Panc1 (cell line): ENCODE measurements around the gene EHMT2. TPM values are rescaled to one million over a fixed set of nuclear protein-coding genes. Genes with fewer than 3 reads are reported as not detected.

Experiments
- ATAC-seq: fragments of 200-7000 bp; cut with Tn5 transposase; 2 replicates; pipeline ENCODE4 v1.9.1; 2020; ENCODE audit warnings: mild to moderate bottlenecking, moderate library complexity
- BruUV-seq: library from RNA; stranded (reverse); fragments of 400-500 nt; replicated peaks from 2 replicates; lab custom pipeline; 2021; lab: Mats Ljungman, UMichigan
- CTCF ChIA-PET: fragments of 300-600 bp; sonication (Branson Sonifier 250); formaldehyde crosslinking; loops from one replicate; lab custom pipeline; 2022; ENCODE audit warnings: antibody characterized with exemption; lab: Charles Lee
- POLR2A ChIA-PET: fragments of 300-600 bp; sonication (Branson Sonifier 250); formaldehyde crosslinking; loops from one replicate; lab custom pipeline; 2022; ENCODE audit warnings: antibody characterized with exemption; lab: Charles Lee
- DNase-seq: peaks from one replicate; pipeline ENCODE4 v3.0.0-alpha.2; 2010; ENCODE audit warnings: low read depth, low spot score
- H3K27ac ChIP-seq: 2 replicates; pipeline ENCODE4 v1.5.1; 2011; ENCODE audit warnings: mild to moderate bottlenecking, low read length, inconsistent platforms
- H3K27me3 ChIP-seq: fragments of 200-500 bp; sonication (Bioruptor generic); 2 replicates; pipeline ENCODE4 v1.6.0; 2014; ENCODE audit warnings: low read length, inconsistent platforms; ENCODE audit not compliant: control insufficient read depth, insufficient read depth
- H3K36me3 ChIP-seq: fragments of 200-500 bp; sonication (Bioruptor generic); 2 replicates; pipeline ENCODE4 v1.5.1; 2014; ENCODE audit warnings: inconsistent platforms, mild to moderate bottlenecking, low read length, moderate library complexity; ENCODE audit not compliant: control insufficient read depth, insufficient read depth
- H3K4me1 ChIP-seq: 2 replicates; pipeline ENCODE4 v1.5.1; 2011; ENCODE audit warnings: inconsistent platforms, mild to moderate bottlenecking, low read length, moderate library complexity; ENCODE audit not compliant: control insufficient read depth, insufficient read depth
- H3K4me3 ChIP-seq, 2 experiments: 2 replicates each; pipeline ENCODE4 v1.5.1; 2011 to 2012; ENCODE audit warnings: low read depth in 2 of 2, low read length in 2 of 2, mild to moderate bottlenecking in 2 of 2, inconsistent platforms in 1 of 2, moderate library complexity in 1 of 2
- H3K9me3 ChIP-seq: fragments of 200-500 bp; sonication (Bioruptor generic); 2 replicates; pipeline ENCODE4 v1.5.1; 2014; ENCODE audit warnings: low read depth, mild to moderate bottlenecking, inconsistent platforms, low read length, moderate library complexity; ENCODE audit not compliant: control insufficient read depth, insufficient read depth
- CTCF ChIP-seq: fragments of 450-650 bp; IDR thresholded peaks from 2 replicates; pipeline ENCODE4 v1.5.1; 2017; ENCODE audit warnings: mild to moderate bottlenecking
- POLR2AphosphoS5 ChIP-seq: IDR thresholded peaks from 2 replicates; pipeline ENCODE4 v1.6.1; 2012; ENCODE audit warnings: mild to moderate bottlenecking, low read depth, low read length, moderate library complexity
- REST ChIP-seq, 2 experiments: IDR thresholded peaks; 2 replicates each; pipeline ENCODE4 v1.6.1; 2011 to 2012; ENCODE audit warnings: low read depth in 2 of 2, control low read depth in 1 of 2, low read length in 1 of 2, mild to moderate bottlenecking in 1 of 2, moderate library complexity in 1 of 2; ENCODE audit not compliant: insufficient read depth in 1 of 2
- SIN3A ChIP-seq: IDR thresholded peaks from 2 replicates; pipeline ENCODE4 v1.6.1; 2012; ENCODE audit warnings: low read depth, mild to moderate bottlenecking, low read length, moderate library complexity, borderline replicate concordance; ENCODE audit not compliant: insufficient read depth
- TCF7L2 ChIP-seq: IDR thresholded peaks from 2 replicates; pipeline ENCODE4 v1.6.1; 2011; ENCODE audit warnings: mild to moderate bottlenecking, low read depth, low read length, inconsistent platforms
- in situ Hi-C: cut with HindIII; loops from 2 replicates; pipeline ENCODE4 v1.10.0; 2016; ENCODE audit warnings: low sequenced_read_pairs, low pct_unique_long_range_greater_than_20kb
- intact Hi-C: fragments of 100-400 bp; cut with micrococcal nuclease; formaldehyde crosslinking; loops from one replicate; pipeline ENCODE4 v1.10.0; 2022; ENCODE audit not compliant: unreplicated experiment
- total RNA-seq: library from RNA; stranded (reverse); gene quantifications from one replicate; pipeline ENCODE4 v1.2.1, GENCODE V29; 2021; ENCODE audit not compliant: unreplicated experiment

EHMT2 gene
- total RNA-seq, 1 experiment from 2014 or later = 60.4 TPM

- CTCF ChIA-PET = interaction anchor here (0.9 kb wide), 1 partner anchor 31 kb away, joined by 3 read pairs; the partner anchor contains the start of gene LSM2
Observed at GRCh38 chr6:31837369-31838113, 60.0 kb downstream of the EHMT2 start.

GRCh38 chr6:31836474-31837368 lies 60.8 kb downstream of the EHMT2 start:
- TF ChIP-seq REST (IDR thresholded peaks at IDR 0.05; ENCODE audit: insufficient read depth in 1 of 2, low read depth in 2 of 2, low read length in 1 of 2) (no peak), TCF7L2 (no peak), CTCF (no peak), POLR2AphosphoS5 (no peak), SIN3A (no peak)
- no peak for ATAC-seq
- CTCF ChIA-PET = no interaction called here
- DNase-seq = no peak
- BruUV-seq = no TSS peak
- in situ Hi-C loops = no loop called here
- Histone ChIP-seq H3K36me3 (peaks cover 21% of the 10 kb centered on the region), H3K27ac (peak overlapping the region; percentile 95), H3K27me3 (no peaks in the 10 kb centered on the region), H3K4me1 (peaks cover 34% of the 10 kb centered on the region), H3K4me3 (peak overlapping the region; percentile 77 to 95), H3K9me3 (no peaks in the 10 kb centered on the region)
- intact Hi-C loops = loop anchor here (10.0 kb wide), 1 partner anchor 102 kb away; the partner anchor contains the start of gene CLIC1
- POLR2A ChIA-PET = interaction anchor here (0.5 kb wide), 1 partner anchor 141 kb away, joined by 6 read pairs; no protein-coding TSS in a partner anchor

More at GRCh38 chr6:31837369-31838113, 60.0 kb downstream of the EHMT2 start:
- no TSS peak for BruUV-seq
- Histone ChIP-seq H3K9me3 (no peaks in the 10 kb centered on the region), H3K27ac (peak overlapping the region; percentile 95), H3K4me3 (peak overlapping the region; percentile 77 to 95), H3K27me3 (no peaks in the 10 kb centered on the region), H3K4me1 (peaks cover 31% of the 10 kb centered on the region), H3K36me3 (peaks cover 21% of the 10 kb centered on the region)
- no peak for DNase-seq
- TF ChIP-seq POLR2AphosphoS5 (no peak), CTCF (no peak), TCF7L2 (no peak)
- POLR2A ChIA-PET = no interaction called here
- intact Hi-C loops (loop anchor here (10.0 kb wide), 1 partner anchor 103 kb away; the partner anchor contains the start of gene CLIC1), in situ Hi-C loops (no loop called here)
- ATAC-seq = no peak
